Stimulated activated CD4-positive, alpha-beta T cell treated with anti-CD3 and anti-CD28 coated beads, Interleukin-1b, Interleukin-23, amount 100 ng/mL, for 24 hours (primary cell): ENCODE data around the gene HSPB2.

Source experiments
- DNase-seq, 4 experiments: peaks; one replicate each; pipeline ENCODE4 v3.0.0-alpha.2; 2020; ENCODE audit warnings: low read depth in 4 of 4, low spot score in 1 of 4

Gene HSPB2

GRCh38 chr11:111937461-111937769 is 24.9 kb downstream of the HSPB2 start:
- DNase-seq, result no peak

DNA sequence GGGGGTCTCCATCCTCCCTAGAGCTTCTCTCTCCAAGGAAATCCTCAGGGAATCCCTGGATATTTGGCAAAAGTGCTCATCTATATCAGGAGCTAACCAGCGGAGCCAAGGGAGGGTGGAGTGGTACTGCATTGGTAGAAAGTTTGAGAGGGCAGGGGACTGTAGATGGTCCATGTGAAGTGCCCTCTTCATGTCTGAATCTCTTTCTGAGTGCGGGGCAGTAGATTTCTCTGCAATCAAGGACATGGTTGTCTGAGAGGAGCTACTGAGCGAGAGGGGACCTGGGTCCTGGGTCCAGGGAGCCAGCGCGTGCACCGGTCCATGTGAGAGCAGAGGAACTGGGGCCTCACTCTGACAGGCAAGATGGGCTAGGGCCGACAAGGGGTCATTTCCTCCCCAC is 25.3 kb downstream of the HSPB2 start:
- no peak for DNase-seq

GRCh38 chr11:111938687-111939160 is 26.2 kb downstream of the HSPB2 start:
- DNase-seq, result peak in 1 of 4 experiments; percentile 37

DNA sequence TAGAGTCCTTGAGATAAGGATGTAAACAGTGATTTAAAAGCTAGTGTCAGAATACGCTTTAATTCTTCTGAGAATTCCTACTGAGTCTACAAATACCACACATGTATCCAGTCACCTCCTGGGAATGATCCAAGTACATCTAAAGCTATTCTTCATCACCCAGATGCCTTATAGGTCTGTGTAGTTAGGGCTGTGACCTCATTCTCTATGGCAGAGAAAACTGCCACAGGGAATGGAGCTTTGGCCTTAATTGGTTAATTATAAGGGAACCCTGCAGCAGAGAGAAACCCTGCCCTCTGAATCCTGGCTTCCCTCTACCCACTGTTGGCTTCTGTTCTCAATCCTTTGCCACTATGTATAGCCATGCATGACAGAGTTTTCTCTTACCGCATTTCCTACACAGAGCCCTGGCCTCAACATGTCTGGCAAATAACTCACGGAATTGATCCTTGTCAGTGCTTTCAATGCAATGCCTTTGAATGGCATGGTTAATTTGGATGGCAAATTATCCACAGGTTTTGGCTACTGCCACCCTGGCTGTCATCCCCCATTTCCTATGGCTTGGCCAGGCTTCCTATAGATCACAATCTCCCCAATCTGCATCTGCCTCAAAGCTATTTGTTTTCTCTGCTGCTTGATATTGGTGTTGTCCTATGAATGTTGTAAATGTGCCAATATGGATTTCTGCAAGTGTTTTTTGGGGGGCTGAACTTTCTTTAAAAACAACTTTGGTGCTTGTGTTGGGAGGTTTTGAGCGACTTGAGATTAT is 27.5 kb downstream of the HSPB2 start:
- DNase-seq, result no peak

GRCh38 chr11:111941963-111942362 is 29.4 kb downstream of the HSPB2 start:
- no peak for DNase-seq

DNA sequence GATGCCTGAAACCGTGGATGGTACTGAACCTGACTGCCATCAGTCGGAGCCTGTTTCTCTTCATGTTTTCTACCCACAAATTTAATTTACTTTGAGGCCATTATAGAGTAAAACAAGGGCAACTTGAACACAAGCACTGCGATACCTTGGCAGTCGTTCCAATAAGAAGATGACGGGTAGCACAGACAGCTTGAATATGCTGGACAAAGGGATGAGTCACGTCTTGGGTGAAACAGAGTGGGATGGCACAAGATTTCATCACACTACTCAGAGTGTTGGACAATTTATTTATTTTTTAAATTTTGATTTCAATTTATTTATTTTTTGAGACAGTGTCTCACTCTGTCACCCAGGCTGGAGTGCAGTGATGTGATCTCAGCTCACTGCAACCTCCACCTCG is 30.3 kb downstream of the HSPB2 start:
- DNase-seq, result no peak

DNA sequence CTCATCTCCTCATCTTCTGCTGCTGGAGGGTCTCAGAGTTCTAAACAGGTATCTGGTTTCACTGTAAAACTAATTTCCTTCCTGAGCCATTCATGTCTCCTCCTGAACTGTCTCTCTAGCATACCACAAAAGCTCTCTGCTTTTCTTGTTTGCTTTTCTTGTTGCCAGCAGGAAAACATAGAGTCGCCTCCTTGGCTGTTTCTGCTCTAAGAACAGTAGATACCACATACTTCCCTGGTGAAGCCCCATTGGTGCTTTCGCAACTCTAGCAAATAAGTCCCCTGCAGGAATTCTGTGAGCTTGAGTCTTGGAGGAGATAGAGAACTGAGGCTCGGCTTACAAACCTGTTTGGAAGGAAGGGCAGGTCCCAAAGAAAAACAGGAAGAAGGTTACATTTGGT is 31.6 kb downstream of the HSPB2 start:
- DNase-seq, result no peak

DNA sequence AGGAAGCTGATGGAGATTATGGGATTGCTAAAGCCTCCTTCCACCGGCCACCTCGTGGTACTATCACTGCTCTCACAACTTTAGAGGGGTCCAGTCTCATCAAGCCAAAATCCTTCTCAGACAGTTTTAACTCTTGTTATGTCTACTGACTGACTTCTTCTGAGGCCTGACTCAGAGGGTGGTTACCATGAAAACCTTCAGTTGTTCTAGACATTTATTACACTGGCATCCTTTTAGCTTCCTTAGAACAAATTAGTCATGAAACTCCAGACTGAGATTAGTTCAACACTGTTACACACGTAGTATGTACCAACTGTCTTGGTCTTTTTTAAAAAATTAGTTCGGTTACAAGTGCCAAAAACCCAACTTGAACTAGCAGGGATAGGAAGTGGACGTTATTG is 32.1 kb downstream of the HSPB2 start:
- DNase-seq, result no peak

GRCh38 chr11:111945198-111945597 is 32.7 kb downstream of the HSPB2 start:
- no peak for DNase-seq

- DNase-seq, result no peak
Observed at GRCh38 chr11:111946499-111946898, 34.0 kb downstream of the HSPB2 start.

GRCh38 chr11:111947143-111947542 is 34.6 kb downstream of the HSPB2 start:
- DNase-seq, result no peak

DNA sequence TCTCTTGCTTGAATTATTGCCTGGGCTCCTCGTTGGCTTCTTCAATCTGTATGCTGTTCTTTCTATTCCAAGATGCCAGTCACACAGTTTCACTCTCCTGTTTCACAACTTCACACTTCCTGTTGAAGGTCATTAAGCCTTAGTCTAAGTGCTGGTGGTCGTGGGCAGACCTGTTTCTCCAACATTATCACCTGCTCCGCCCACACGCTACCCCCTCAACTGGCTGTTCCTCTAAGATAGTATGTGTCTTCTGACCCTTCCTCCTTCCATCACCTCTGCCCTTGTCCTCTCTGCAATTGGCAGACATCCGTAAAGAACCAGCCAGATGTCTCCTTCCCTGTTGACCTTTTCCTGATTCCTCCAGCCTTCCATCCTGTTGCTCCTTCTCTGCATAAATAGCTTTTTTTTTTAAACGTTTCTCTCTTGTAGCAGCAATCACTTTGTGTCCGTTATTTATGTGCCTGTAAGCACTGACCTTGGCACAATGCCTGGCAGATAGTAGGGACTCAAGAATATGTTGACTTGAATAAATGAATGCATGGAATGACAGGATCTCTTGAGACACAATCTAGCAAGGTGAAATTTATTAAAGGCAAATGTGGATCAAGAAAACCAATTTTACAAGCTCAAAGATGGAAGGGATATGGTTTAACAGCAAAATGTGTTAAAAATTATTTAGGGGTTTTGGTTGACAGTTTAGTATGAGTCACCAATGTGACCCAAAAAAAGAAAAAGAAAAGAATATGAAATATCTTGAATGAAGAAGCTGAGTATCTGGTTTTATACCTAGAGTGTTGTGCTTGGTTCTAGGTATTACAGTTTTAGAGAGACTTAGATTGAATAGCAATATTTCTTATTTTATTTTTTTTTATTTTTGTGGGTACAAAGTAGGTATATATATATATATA is 37.2 kb downstream of the HSPB2 start:
- DNase-seq, result no peak

- DNase-seq, result no peak
Observed at GRCh38 chr11:111951565-111951964, 39.0 kb downstream of the HSPB2 start.

DNA sequence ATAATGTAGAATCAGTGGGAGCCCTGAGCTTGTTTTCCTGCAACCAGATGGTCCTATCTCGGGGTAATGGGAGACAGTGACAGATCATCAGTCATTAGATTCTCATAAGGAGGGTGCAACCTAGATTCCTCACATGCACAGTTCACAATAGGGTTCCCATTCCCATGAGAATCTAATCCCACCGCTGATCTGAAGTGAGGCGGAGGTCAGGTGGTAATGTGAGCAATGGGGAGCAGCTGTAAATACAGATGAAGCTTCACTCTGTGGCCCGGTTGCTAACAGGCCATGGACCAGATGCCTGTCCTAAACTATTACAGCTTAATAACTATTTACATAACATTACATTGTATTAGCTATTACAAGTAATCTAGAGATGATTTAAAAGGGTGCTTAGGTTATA is 41.6 kb downstream of the HSPB2 start:
- DNase-seq, result no peak

DNA sequence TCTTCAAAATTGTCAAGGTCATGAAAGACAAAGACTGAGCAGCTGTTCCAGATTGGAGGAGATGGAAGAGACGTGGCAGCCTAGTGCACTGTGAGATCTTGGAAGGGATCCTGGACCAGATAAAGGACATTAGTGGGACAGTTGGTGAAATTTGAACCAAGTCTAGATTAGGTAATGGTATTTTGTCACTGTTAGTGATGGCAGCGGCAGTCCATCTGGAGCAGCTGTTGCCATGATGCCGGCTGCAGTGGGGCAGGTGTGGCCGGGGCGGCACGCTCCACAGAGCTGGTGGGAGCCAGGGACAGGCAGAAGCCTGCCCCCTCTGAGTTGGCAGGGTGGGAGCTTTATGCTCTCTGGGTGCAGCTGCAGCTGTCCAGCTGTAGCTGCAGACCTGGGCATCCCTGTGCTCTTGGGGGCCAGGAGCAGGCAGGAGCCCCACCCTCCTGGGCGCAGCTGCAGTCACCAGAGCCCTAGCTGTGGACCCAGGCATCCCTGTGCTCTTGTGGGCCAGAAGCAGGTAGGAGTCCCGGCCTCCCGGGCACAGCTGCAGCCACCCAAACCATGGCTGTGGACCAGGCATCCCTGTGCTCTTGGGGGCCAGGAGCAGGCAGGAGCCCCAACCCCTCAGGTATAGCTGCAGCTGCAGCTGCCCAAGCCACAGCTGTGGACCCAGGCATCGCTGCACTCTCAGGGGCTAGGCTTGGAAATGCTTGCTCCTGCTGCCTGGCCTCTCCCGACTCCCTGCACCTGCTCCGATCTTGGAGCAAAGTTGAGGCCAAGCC is 45.3 kb downstream of the HSPB2 start:
- no peak for DNase-seq

GRCh38 chr11:111960916-111961315 is 48.4 kb downstream of the HSPB2 start:
- DNase-seq, result no peak

DNA sequence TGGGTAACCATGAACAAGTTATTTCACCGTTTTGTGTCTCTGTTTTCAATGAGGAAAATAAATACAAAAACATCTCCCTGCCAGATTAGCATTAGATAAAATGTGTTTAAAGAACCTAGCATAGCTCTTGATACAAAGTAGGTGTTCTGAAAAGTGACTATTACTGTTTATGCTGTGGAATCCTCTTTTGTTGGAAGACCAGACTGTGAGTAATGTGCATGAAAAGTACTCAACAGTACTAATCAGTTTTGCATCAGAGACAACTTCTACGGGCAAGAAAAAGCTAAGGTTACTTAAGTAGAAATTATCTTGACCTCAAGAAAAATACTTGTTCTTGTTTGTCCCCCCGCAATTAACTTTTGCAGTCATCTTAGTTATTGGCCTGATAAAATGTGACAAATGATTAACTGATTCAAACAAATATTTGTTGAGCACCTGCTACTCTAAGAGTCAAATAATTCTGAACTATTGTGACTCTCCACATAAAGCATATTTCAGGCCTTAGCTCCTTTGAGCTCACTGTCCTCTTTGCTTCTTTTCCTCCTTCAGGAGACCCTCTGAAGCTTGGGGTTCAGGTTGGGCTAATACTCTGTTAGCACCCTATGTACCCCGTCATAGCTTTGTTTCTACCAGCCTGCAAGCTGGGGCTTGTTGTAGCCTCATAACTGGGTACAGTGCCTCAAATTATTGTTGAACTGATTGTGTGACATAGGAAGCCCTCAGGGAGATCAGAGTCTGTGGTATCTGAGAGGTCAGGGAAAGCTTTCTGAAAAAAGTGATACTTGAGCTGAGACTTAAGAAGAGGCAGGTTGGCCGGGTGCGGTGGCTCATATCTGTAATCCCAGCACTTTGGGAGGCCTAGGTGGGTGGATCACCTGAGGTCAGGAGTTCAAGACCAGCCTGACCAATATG is 49.1 kb downstream of the HSPB2 start:
- no peak for DNase-seq
